Central memory CD4-positive, alpha-beta T cell (primary cell): ENCODE measurements around the gene SHLD1.

Experiments used
- DNase-seq: peaks from one replicate; pipeline ENCODE4 v3.0.0; 2022

The SHLD1 gene

DNA sequence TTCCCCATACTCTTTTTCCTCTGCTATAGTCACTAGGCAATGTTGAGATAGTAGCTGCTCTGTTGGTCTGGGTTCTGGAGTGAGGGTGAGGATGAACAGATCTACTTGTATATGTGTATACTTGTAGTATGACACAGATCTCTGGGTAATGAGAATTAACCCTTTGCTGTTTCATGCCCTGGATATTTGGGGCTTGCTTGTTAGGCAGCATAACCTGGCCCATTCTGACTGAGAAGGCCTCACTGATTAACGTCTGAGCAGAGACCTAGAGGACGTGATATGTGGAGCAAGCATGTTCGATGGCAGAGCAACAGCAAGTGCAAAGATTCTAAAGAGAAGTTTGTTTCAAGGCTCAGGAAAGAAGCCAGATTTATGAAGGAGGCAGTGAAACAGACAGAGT is 105.7 kb downstream of the SHLD1 start:
- no peak for DNase-seq

- no peak for DNase-seq
Observed at GRCh38 chr20:5859608-5860007, 109.4 kb downstream of the SHLD1 start.

GRCh38 chr20:5862703-5863039 is 112.5 kb downstream of the SHLD1 start:
- DNase-seq = no peak

GRCh38 chr20:5863040-5863833 is 113.0 kb downstream of the SHLD1 start:
- DNase-seq = no peak

DNA sequence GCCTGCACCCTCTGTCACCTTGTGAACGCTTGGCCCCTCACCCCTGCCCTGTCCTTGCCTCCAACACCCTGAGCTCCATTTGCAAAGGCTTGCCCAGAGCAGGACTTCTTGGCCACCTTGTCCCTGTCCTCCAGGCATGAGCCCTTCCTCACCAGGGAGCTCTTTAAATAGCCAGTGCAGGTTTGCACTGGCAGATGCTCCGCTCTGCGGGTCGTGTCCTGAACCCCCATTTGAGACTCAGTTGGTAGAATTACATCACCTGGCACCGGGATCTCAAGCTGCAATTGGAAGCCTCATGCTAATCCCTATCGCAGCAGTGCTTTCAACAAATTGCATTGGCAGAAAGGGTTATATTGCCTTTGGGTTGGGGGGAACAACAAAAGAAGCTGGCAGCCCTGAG is 114.2 kb downstream of the SHLD1 start:
- DNase-seq = no peak

GRCh38 chr20:5864873-5865587 is 114.8 kb downstream of the SHLD1 start:
- DNase-seq = peak; percentile 12

- no peak for DNase-seq
Observed at GRCh38 chr20:5865604-5866003, 115.4 kb downstream of the SHLD1 start.

DNA sequence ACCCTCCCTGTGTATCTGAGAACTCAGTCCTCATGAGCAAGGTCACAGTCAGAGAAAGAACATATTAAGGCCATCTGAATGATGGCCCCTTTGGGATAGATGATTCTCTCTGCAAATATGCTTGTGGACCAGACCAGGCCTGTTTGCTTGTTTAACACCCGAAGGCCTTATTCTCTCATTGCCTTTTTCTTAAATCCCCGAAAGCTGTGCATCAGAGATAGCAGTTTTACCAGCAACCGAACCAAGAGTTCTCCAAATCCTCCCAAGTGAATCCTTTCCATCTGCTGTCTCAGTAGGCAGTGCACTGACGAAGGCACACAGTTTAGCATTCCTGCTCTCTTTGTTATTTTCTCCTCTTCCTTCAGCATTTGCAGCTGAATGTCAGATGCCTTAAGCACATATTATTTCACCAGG is 120.4 kb downstream of the SHLD1 start:
- no peak for DNase-seq

- no peak for DNase-seq
Observed at GRCh38 chr20:5871459-5872410, 121.5 kb downstream of the SHLD1 start.

DNA sequence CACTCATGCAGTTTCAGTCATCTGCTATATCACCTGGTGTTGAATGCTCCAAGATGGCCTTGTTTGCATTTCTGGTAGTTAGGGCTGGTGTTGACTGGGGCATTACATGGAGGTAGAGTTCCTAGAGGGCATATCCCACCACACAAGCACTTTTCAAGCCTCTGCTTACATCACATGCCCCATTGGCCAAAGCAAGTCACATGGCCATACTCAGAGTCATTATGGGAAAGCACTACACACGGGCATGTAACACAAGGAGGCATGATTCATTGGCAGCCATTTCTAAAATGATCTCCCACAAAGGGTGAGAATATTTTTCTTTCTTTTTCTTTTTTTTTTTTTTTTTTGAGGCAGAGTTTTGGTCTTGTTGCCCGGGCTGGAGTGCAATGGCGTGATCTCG is 126.9 kb downstream of the SHLD1 start:
- DNase-seq = no peak

- no peak for DNase-seq
Observed at GRCh38 chr20:5880326-5880725, 130.1 kb downstream of the SHLD1 start.

DNA sequence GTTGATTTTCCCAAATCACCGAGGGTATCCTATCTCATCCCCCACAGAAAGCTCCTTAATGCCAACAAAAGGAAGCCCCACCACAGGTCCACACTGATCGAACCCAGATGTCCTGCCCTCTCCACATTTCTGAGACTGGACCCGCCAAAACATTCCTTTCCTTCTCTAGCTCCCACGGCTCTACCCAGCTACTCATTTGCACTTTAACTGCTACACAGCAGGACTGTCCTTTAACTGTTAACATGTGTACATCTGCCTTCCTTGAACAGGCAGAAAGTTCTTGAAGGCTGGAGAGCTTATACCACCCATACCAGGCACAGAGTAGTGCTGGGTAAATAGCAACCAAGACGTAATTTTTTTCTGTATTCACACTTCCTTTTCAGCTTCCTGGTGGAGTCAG is 131.5 kb downstream of the SHLD1 start:
- no peak for DNase-seq

DNA sequence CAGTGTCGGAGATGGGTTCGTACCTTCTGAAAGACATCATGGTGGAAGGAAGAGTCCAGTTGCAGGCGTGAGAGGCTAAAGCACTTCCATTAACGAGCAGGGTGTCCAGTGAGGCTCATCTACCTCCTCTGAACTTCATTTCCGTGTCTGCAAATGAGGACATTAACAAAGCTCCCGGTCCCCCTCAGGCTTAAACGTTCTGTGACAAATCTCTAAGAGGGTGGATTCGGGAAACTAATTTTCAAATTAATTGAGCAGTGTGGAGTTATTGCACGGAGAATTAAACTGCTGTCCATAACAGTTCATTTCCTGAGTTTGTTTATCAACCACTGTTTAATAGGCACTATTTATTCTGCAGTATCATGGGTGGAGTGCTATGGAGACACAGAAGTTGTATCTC is 132.0 kb downstream of the SHLD1 start:
- DNase-seq = no peak

DNA sequence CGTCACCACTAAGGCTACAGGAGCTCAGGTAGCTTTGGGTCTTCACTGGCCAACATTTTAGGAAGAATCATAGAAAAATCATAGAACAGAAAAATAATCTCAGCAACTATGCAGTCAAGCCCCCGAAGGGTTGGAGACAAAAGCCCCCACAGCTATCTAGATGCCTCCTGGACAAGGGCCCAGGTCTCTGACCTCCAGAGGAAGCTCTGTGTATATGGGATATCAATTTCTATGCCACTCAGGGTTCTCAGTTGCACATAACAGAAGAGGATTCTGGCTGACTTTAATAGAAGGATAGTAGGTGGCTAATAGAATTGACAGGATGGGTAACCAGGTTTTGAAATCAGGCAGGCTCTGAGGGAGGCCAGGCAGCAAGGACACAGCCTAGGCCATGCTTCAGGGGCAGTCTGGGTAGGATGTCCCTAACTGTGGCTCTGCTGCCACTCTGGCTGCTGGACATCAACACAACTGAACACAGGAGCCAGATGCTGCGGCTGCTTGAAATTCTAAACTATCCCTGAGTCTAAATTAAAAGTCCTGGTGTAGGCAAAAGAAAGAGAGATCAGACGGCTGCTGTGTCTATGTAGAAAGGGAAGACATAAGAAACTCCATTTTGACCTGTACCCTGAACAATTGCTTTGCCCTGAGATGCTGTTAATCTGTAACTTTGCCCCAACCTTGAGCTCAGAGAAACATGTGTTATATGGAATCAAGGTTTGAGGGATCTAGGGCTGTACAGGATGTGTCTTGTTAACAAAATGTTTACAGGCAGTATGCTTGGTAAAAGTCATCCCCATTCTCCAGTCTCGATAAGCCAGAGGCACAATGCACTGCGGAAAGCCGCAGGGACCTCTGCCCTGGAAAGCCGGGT is 134.5 kb downstream of the SHLD1 start:
- DNase-seq = no peak

GRCh38 chr20:5885866-5886265 is 135.7 kb downstream of the SHLD1 start:
- DNase-seq = no peak

- DNase-seq = no peak
Observed at GRCh38 chr20:5886788-5887187, 136.6 kb downstream of the SHLD1 start.

DNA sequence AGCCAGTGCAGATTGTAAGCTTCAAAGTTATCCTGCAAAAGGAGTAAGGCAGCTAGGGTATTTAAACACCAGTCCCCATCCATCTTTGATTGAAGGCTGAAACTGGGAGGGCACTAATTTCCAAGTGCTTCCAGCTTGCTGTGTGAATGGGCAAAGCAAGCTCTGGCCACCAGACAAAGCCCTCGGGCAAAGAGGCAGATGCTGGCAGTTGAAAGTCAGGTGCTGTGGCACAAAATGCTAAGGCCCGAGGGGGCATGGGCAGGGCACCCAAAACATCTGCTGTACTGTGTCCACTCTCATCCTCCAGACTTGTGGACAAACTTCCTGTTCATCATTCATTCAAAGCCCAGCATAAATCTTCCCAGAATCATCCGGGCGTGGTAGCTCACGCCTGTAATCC is 137.2 kb downstream of the SHLD1 start:
- no peak for DNase-seq

DNA sequence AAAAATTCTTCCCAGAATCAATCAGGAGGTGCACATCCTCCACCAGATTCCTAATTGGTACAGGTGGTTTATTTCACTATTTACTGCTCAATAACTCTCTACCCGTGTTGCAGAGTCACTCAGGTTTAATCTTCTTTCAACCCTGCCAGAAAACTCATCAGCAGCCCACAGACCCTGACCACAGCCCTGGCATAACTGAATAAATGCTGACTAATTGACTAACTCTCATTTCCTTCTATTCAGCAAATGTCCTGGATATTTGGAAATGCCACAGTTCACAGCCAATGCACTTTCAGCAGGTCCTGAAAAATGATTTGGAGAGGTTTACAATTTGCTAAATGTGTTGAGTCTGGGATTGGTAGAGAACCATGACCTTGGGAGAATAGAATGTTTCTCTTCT is 137.8 kb downstream of the SHLD1 start:
- no peak for DNase-seq

DNA sequence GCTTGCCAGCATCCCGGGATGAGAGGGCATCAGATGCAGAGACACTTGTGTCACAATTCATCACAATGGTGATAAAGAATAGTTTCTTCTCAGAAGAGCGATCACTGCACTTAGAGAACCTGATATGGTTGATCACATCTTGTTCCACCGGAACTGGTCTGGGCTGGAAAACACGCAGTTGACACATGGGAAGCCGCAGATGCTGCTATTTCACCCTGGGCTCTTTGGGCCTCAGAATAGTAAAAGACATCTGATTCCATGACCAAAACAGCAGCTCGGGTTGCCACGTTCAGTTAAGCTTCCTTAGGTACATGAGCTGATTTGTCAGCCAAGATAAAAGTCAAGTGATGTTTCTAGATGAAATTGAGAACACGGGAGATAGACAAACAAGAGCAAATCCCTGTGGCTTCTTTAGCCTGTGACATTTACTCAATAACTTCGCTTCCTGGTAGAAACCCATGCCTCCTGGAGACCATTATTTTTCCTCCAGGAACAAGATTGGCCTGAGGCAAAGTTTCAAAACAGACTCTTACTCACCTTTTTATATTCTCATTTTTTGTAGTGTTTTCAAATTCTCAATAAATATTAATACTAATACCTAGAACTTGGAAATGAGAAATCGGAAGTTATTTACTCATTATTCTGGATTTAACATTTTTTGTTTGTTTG is 140.7 kb downstream of the SHLD1 start:
- DNase-seq = no peak

- DNase-seq = no peak
Observed at GRCh38 chr20:5893052-5893451, 142.9 kb downstream of the SHLD1 start.

DNA sequence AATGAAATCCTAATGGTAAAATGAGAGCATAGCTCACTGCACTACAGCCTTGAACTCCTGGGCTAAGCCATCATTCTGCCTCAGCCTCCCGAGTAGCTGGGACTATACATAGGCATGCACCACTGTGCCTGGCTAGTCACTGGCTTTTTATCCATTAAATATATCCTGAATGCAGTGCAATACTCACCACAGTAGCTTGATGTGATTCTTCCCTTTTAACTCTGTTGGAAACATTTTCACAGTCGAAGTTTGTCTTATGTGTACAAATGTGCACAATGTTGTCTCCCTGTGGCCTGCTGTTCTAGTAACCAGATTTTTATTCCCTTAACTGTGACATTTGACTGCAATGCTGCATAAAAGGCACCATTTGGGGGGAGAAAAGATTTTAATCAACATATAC is 143.4 kb downstream of the SHLD1 start:
- DNase-seq = no peak

GRCh38 chr20:5895626-5896025 is 145.4 kb downstream of the SHLD1 start:
- DNase-seq = no peak
